Mesenchymal stem cell (in vitro differentiated cells and primary cell): ENCODE measurements around the gene DNASE1L1.

ENCODE experiments used
- DNase-seq: peaks from one replicate; pipeline ENCODE4 v3.0.0-alpha.2; 2013
- H2AFZ ChIP-seq: one replicate; pipeline ENCODE4 v1.6.1; 2013; ENCODE audit warnings: low read depth, mild to moderate bottlenecking, control low read depth, inconsistent platforms, low read length, moderate library complexity
- H2AK5ac ChIP-seq: 2 replicates; pipeline ENCODE4 v1.6.1; 2013; ENCODE audit warnings: low read length, moderate library complexity, mild to moderate bottlenecking, inconsistent platforms; ENCODE audit not compliant: severe bottlenecking
- H2BK120ac ChIP-seq: one replicate; pipeline ENCODE4 v1.6.1; 2013; ENCODE audit warnings: low read depth, mild to moderate bottlenecking, inconsistent platforms, low read length, moderate library complexity
- H2BK12ac ChIP-seq, 2 experiments: one replicate each; pipeline ENCODE4 v1.6.1; 2013; ENCODE audit warnings: inconsistent platforms in 2 of 2, low read length in 2 of 2, mild to moderate bottlenecking in 2 of 2, moderate library complexity in 2 of 2, control low read depth in 1 of 2
- H2BK15ac ChIP-seq: one replicate; pipeline ENCODE4 v1.6.1; 2013; ENCODE audit warnings: mild to moderate bottlenecking, low read depth, inconsistent platforms; ENCODE audit not compliant: poor library complexity, severe bottlenecking
- H2BK5ac ChIP-seq: 2 replicates; pipeline ENCODE4 v1.6.1; 2013; ENCODE audit warnings: low read depth, mild to moderate bottlenecking, low read length, control low read depth, inconsistent platforms; ENCODE audit not compliant: poor library complexity, severe bottlenecking
- H3K14ac ChIP-seq, 2 experiments: one replicate each; pipeline ENCODE4 v1.6.1; 2013; ENCODE audit warnings: inconsistent platforms in 2 of 2, low read length in 2 of 2, control low read depth in 1 of 2, mild to moderate bottlenecking in 1 of 2, moderate library complexity in 1 of 2
- H3K18ac ChIP-seq, 2 experiments: one replicate each; pipeline ENCODE4 v1.6.1; 2013; ENCODE audit warnings: inconsistent platforms in 2 of 2, low read length in 2 of 2, control low read depth in 1 of 2, low read depth in 1 of 2, mild to moderate bottlenecking in 1 of 2
- H3K23ac ChIP-seq, 2 experiments: one replicate each; pipeline ENCODE4 v1.6.1; 2013; ENCODE audit warnings: inconsistent platforms in 2 of 2, low read length in 2 of 2, mild to moderate bottlenecking in 2 of 2, moderate library complexity in 2 of 2, control low read depth in 1 of 2
- H3K27ac ChIP-seq: 2 replicates; pipeline ENCODE4 v1.5.1; 2013; ENCODE audit warnings: mild to moderate bottlenecking, moderate library complexity, low read length, control low read depth, inconsistent platforms; ENCODE audit not compliant: poor library complexity, severe bottlenecking
- H3K27me3 ChIP-seq, 2 experiments: 2 replicates each; pipeline versions ENCODE4 v1.6.1 to v1.7.0; 2013; ENCODE audit warnings: low read length in 2 of 2, mild to moderate bottlenecking in 2 of 2, moderate library complexity in 2 of 2, control low read depth in 1 of 2, inconsistent platforms in 1 of 2; ENCODE audit not compliant: control insufficient read depth in 1 of 2, insufficient read depth in 1 of 2
- H3K36me3 ChIP-seq, 2 experiments: 2 replicates each; pipeline versions ENCODE4 v1.6.1 to v1.7.0; 2013; ENCODE audit warnings: low read length in 2 of 2, control low read depth in 1 of 2, inconsistent platforms in 1 of 2, low read depth in 1 of 2, mild to moderate bottlenecking in 1 of 2; ENCODE audit not compliant: insufficient read depth in 2 of 2, control insufficient read depth in 1 of 2
- H3K4ac ChIP-seq, 2 experiments: one replicate each; pipeline ENCODE4 v1.6.1; 2013; ENCODE audit warnings: inconsistent platforms in 2 of 2, low read length in 2 of 2, mild to moderate bottlenecking in 2 of 2, moderate library complexity in 2 of 2, control low read depth in 1 of 2, low read depth in 1 of 2
- H3K4me1 ChIP-seq: 2 replicates; pipeline ENCODE4 v1.6.1; 2013; ENCODE audit warnings: low read depth, low read length, control low read depth; ENCODE audit not compliant: control insufficient read depth, insufficient read depth
- H3K4me2 ChIP-seq: 2 replicates; pipeline ENCODE4 v1.6.1; 2013; ENCODE audit warnings: low read length, mild to moderate bottlenecking, inconsistent platforms; ENCODE audit not compliant: poor library complexity, severe bottlenecking
- H3K4me3 ChIP-seq, 2 experiments: 2 replicates each; pipeline versions ENCODE4 v1.5.1 to v1.7.0; 2013; ENCODE audit warnings: low read length in 2 of 2, mild to moderate bottlenecking in 2 of 2, control low read depth in 1 of 2, low read depth in 1 of 2; ENCODE audit not compliant: insufficient read depth in 1 of 2
- H3K79me1 ChIP-seq: replicated peaks from 2 replicates; pipeline ENCODE4 v1.6.1; 2013; ENCODE audit warnings: mild to moderate bottlenecking, control low read depth, low read length, inconsistent platforms; ENCODE audit not compliant: poor library complexity, severe bottlenecking
- H3K9ac ChIP-seq: 2 replicates; pipeline ENCODE4 v1.7.0; 2013; ENCODE audit warnings: mild to moderate bottlenecking, low read length, moderate library complexity
- H3K9me3 ChIP-seq: 2 replicates; pipeline ENCODE4 v1.7.0; 2013; ENCODE audit warnings: mild to moderate bottlenecking, low read length; ENCODE audit not compliant: control insufficient read depth
- H4K8ac ChIP-seq: one replicate; pipeline ENCODE4 v1.6.1; 2013; ENCODE audit warnings: inconsistent platforms, mild to moderate bottlenecking, low read length, moderate library complexity
- H4K91ac ChIP-seq: one replicate; pipeline ENCODE4 v1.6.1; 2013; ENCODE audit warnings: mild to moderate bottlenecking, low read length, inconsistent platforms
- WGBS: methylation state at CpG from one replicate; pipeline ENCODE4 v1.1.7; 2013; ENCODE audit warnings: mixed read lengths; 5-methylcytosine and 5-hydroxymethylcytosine counted together

The DNASE1L1 gene

GRCh38 chrX:154446430-154446829, 37.4 kb upstream of the DNASE1L1 start:
- peaks cover 22% of the 10 kb centered on the region for H3K79me1 ChIP-seq
- H2BK5ac ChIP-seq, result no peak overlapping the region
- H2AFZ ChIP-seq, result no peak overlapping the region
- no peak overlapping the region for H3K23ac ChIP-seq
- H3K9me3 ChIP-seq, result no peaks in the 10 kb centered on the region
- WGBS, result 95% methylated on average over 11 of the region's 12 CpGs
- no peak overlapping the region for H3K4me2 ChIP-seq
- H3K18ac ChIP-seq, result no peak overlapping the region
- no peaks in the 10 kb centered on the region for H3K27me3 ChIP-seq
- peaks cover 76 to 80% of the 10 kb centered on the region in 2 experiments for H3K36me3 ChIP-seq
- H2BK12ac ChIP-seq, result no peak overlapping the region
- H4K8ac ChIP-seq, result no peak overlapping the region
- H3K14ac ChIP-seq, result no peak overlapping the region
- no peak overlapping the region for H4K91ac ChIP-seq
- DNase-seq, result no peak
- H3K9ac ChIP-seq, result no peak overlapping the region
- H2AK5ac ChIP-seq, result no peak overlapping the region
- H2BK120ac ChIP-seq, result no peak overlapping the region
- no peak overlapping the region for H3K4me3 ChIP-seq
- H3K27ac ChIP-seq, result no peak overlapping the region
- H3K4ac ChIP-seq, result no peak overlapping the region
- H2BK15ac ChIP-seq, result no peak overlapping the region
- peaks cover 26% of the 10 kb centered on the region for H3K4me1 ChIP-seq

GRCh38 chrX:154445776-154446175, 36.7 kb upstream of the DNASE1L1 start:
- no peak overlapping the region for H4K91ac ChIP-seq
- H3K14ac ChIP-seq, result no peak overlapping the region
- H3K27ac ChIP-seq, result no peak overlapping the region
- no peaks in the 10 kb centered on the region for H3K9me3 ChIP-seq
- H2BK5ac ChIP-seq, result no peak overlapping the region
- no peak overlapping the region for H2BK120ac ChIP-seq
- H3K27me3 ChIP-seq, result no peaks in the 10 kb centered on the region
- H3K4me1 ChIP-seq, result peaks cover 24% of the 10 kb centered on the region
- H3K4me3 ChIP-seq, result peak overlapping the region in 1 of 2 experiments; percentile 79
- no peak overlapping the region for H4K8ac ChIP-seq
- no peak overlapping the region for H2BK15ac ChIP-seq
- no peak overlapping the region for H3K4ac ChIP-seq
- DNase-seq, result no peak
- no peak overlapping the region for H3K23ac ChIP-seq
- WGBS, result over 99% methylated on average over 16 of the region's 16 CpGs
- H2AFZ ChIP-seq, result no peak overlapping the region
- H3K18ac ChIP-seq, result no peak overlapping the region
- H2BK12ac ChIP-seq, result no peak overlapping the region
- no peak overlapping the region for H2AK5ac ChIP-seq
- no peak overlapping the region for H3K4me2 ChIP-seq
- no peak overlapping the region for H3K9ac ChIP-seq
- H3K36me3 ChIP-seq, result peaks cover 73 to 80% of the 10 kb centered on the region in 2 experiments
- H3K79me1 ChIP-seq, result peaks cover 18% of the 10 kb centered on the region

- H3K27ac ChIP-seq, result no peak overlapping the region
- no peak overlapping the region for H2AK5ac ChIP-seq
- H3K4me1 ChIP-seq, result peaks cover 24% of the 10 kb centered on the region
- peak overlapping the region in 1 of 2 experiments; percentile 33 for H2BK12ac ChIP-seq
- peak overlapping the region; percentile 57 for H3K4me2 ChIP-seq
- H3K27me3 ChIP-seq, result no peaks in the 10 kb centered on the region
- peak overlapping the region; percentile 54 for H4K8ac ChIP-seq
- peaks cover 66 to 80% of the 10 kb centered on the region in 2 experiments for H3K36me3 ChIP-seq
- H2BK15ac ChIP-seq, result peak overlapping the region; percentile 7
- peak overlapping the region; percentile 81 to 92 for H3K4ac ChIP-seq
- no peaks in the 10 kb centered on the region for H3K9me3 ChIP-seq
- H3K9ac ChIP-seq, result peak overlapping the region; percentile 88
- peak overlapping the region; percentile 56 for H4K91ac ChIP-seq
- H3K14ac ChIP-seq, result peak overlapping the region in 1 of 2 experiments; percentile 44
- H3K79me1 ChIP-seq, result peaks cover 13% of the 10 kb centered on the region
- peak overlapping the region; percentile 64 to 79 for H3K4me3 ChIP-seq
- no peak overlapping the region for H2BK5ac ChIP-seq
- H3K18ac ChIP-seq, result peak overlapping the region; percentile 70 to 96
- H2AFZ ChIP-seq, result no peak overlapping the region
- H2BK120ac ChIP-seq, result peak overlapping the region; percentile 83
- no peak overlapping the region for H3K23ac ChIP-seq
- no peak for DNase-seq
- WGBS, result 83% methylated on average over 8 of the region's 13 CpGs
These were observed 35.7 kb upstream of the DNASE1L1 start for GRCh38 chrX:154444755-154445246.

GRCh38 chrX:154443992-154444754, 35.1 kb upstream of the DNASE1L1 start, which contains the start of gene FAM50A:
Gene FAM50A (plus strand): TSS chrX:154444141. CDS start chrX:154444236, 95 bp downstream.
- Histone ChIP-seq H3K4me1 (peaks cover 24% of the 10 kb centered on the region), H2BK120ac (peak within 1 kb of the TSS; percentile 83), H3K27ac (peak within 1 kb of the TSS; percentile 47), H2BK12ac (peak within 1 kb of the TSS in 1 of 2 experiments; percentile 33), H3K4me2 (peak within 1 kb of the TSS; percentile 72), H3K9ac (peak within 1 kb of the TSS; percentile 88), H3K79me1 (peaks cover 11% of the 10 kb centered on the region), H4K91ac (peak within 1 kb of the TSS; percentile 70), H2BK15ac (peak within 1 kb of the TSS; percentile 7), H2BK5ac (no peak within 1 kb of the TSS), H2AK5ac (no peak within 1 kb of the TSS), H3K36me3 (peaks cover 61 to 80% of the 10 kb centered on the region in 2 experiments), H3K4ac (peak within 1 kb of the TSS; percentile 81 to 92), H3K9me3 (no peaks in the 10 kb centered on the region), H3K27me3 (no peaks in the 10 kb centered on the region), H4K8ac (peak within 1 kb of the TSS; percentile 91), H3K18ac (peak within 1 kb of the TSS; percentile 70 to 96), H2AFZ (no peak within 1 kb of the TSS), H3K14ac (peak within 1 kb of the TSS in 1 of 2 experiments; percentile 70), H3K23ac (no peak within 1 kb of the TSS), H3K4me3 (peak within 1 kb of the TSS; percentile 64 to 79)
- 1% methylated on average over 32 of the region's 94 CpGs for WGBS
- peak; percentile 65 for DNase-seq
